HEK293 (cell line): Measurements from ENCODE around the gene SMARCB1.

Source experiments
- EGR2 ChIP-seq: fragments of 450-650 bp; formaldehyde crosslinking; IDR thresholded peaks from 2 replicates; pipeline ENCODE4 v1.5.1; 2016; ENCODE audit warnings: low read depth, missing biosample characterization, missing genetic modification characterization
- GLIS2 ChIP-seq: fragments of 450-650 bp; formaldehyde crosslinking; IDR thresholded peaks from 2 replicates; pipeline ENCODE4 v1.5.1; 2016; ENCODE audit warnings: missing biosample characterization, missing genetic modification characterization
- HIC1 ChIP-seq: fragments of 450-650 bp; formaldehyde crosslinking; IDR thresholded peaks from 2 replicates; pipeline ENCODE4 v1.5.1; 2016; ENCODE audit warnings: missing biosample characterization, missing genetic modification characterization
- HOXD13 ChIP-seq: sonication (generic); formaldehyde crosslinking; IDR thresholded peaks from 2 replicates; pipeline ENCODE4 v1.8.0; 2022; ENCODE audit warnings: missing genetic modification reagents, borderline replicate concordance
- KLF10 ChIP-seq: fragments of 450-650 bp; IDR thresholded peaks from 2 replicates; pipeline ENCODE4 v1.5.1; 2018; ENCODE audit warnings: missing biosample characterization, mild to moderate bottlenecking, missing genetic modification characterization
- KLF17 ChIP-seq: fragments of 450-650 bp; formaldehyde crosslinking; IDR thresholded peaks from 2 replicates; pipeline ENCODE4 v1.5.1; 2016; ENCODE audit warnings: missing biosample characterization, missing genetic modification characterization
- KLF7 ChIP-seq: fragments of 450-650 bp; formaldehyde crosslinking; IDR thresholded peaks from 2 replicates; pipeline ENCODE4 v1.5.1; 2016; ENCODE audit warnings: missing biosample characterization, missing genetic modification characterization, borderline replicate concordance
- OSR2 ChIP-seq: fragments of 450-650 bp; formaldehyde crosslinking; IDR thresholded peaks from 2 replicates; pipeline ENCODE4 v1.5.1; 2016; ENCODE audit warnings: missing biosample characterization, missing genetic modification characterization
- PATZ1 ChIP-seq: fragments of 450-650 bp; formaldehyde crosslinking; IDR thresholded peaks from 2 replicates; pipeline ENCODE4 v1.5.1; 2016; ENCODE audit warnings: missing biosample characterization, missing genetic modification characterization
- PRDM1 ChIP-seq: fragments of 450-650 bp; formaldehyde crosslinking; IDR thresholded peaks from 2 replicates; pipeline ENCODE4; 2016; ENCODE audit warnings: missing biosample characterization, missing genetic modification characterization
- SCRT2 ChIP-seq: fragments of 450-650 bp; formaldehyde crosslinking; IDR thresholded peaks from 2 replicates; pipeline ENCODE4 v1.5.1; 2016; ENCODE audit warnings: missing biosample characterization, missing genetic modification characterization
- SP2 ChIP-seq: fragments of 450-650 bp; formaldehyde crosslinking; IDR thresholded peaks from 2 replicates; pipeline ENCODE4 v1.5.1; 2016; ENCODE audit warnings: missing biosample characterization, missing genetic modification characterization
- SP3 ChIP-seq: fragments of 450-650 bp; formaldehyde crosslinking; IDR thresholded peaks from 2 replicates; pipeline ENCODE4 v1.5.1; 2016; ENCODE audit warnings: missing biosample characterization, missing genetic modification characterization
- ZBTB44 ChIP-seq: fragments of 450-650 bp; IDR thresholded peaks from 2 replicates; pipeline ENCODE4 v1.5.1; 2018; ENCODE audit warnings: missing biosample characterization, mild to moderate bottlenecking, missing genetic modification characterization
- ZBTB48 ChIP-seq: fragments of 450-650 bp; formaldehyde crosslinking; IDR thresholded peaks from 2 replicates; pipeline ENCODE4 v1.5.1; 2016; ENCODE audit warnings: missing biosample characterization, missing genetic modification characterization
- ZBTB6 ChIP-seq: fragments of 450-650 bp; formaldehyde crosslinking; IDR thresholded peaks from 2 replicates; pipeline ENCODE4 v1.5.1; 2017; ENCODE audit warnings: missing biosample characterization, missing genetic modification characterization
- ZBTB7A ChIP-seq: fragments of 450-650 bp; formaldehyde crosslinking; IDR thresholded peaks from 2 replicates; pipeline ENCODE4 v1.5.1; 2016; ENCODE audit warnings: low read depth, missing biosample characterization, missing genetic modification characterization
- ZBTB8A ChIP-seq: fragments of 450-650 bp; formaldehyde crosslinking; IDR thresholded peaks from 2 replicates; pipeline ENCODE4 v1.5.1; 2016; ENCODE audit warnings: missing biosample characterization, missing genetic modification characterization
- ZIC2 ChIP-seq: fragments of 450-650 bp; formaldehyde crosslinking; IDR thresholded peaks from 2 replicates; pipeline ENCODE4 v1.5.1; 2016; ENCODE audit warnings: missing biosample characterization, missing genetic modification characterization
- ZNF10 ChIP-seq: fragments of 450-650 bp; formaldehyde crosslinking; IDR thresholded peaks from 2 replicates; pipeline ENCODE4 v1.5.1; 2017; ENCODE audit warnings: missing biosample characterization, missing genetic modification characterization
- ZNF324 ChIP-seq: fragments of 450-650 bp; formaldehyde crosslinking; IDR thresholded peaks from 2 replicates; pipeline ENCODE4 v1.5.1; 2016; ENCODE audit warnings: missing biosample characterization, missing genetic modification characterization
- ZNF629 ChIP-seq: fragments of 450-650 bp; formaldehyde crosslinking; IDR thresholded peaks from 2 replicates; pipeline ENCODE4 v1.5.1; 2017; ENCODE audit warnings: missing biosample characterization, missing genetic modification characterization
- ZNF664 ChIP-seq: fragments of 450-650 bp; formaldehyde crosslinking; IDR thresholded peaks from 2 replicates; pipeline ENCODE4 v1.5.1; 2016; ENCODE audit warnings: missing biosample characterization, missing genetic modification characterization
- ZNF701 ChIP-seq: fragments of 450-650 bp; formaldehyde crosslinking; IDR thresholded peaks from 2 replicates; pipeline ENCODE4 v1.5.1; 2016; ENCODE audit warnings: missing biosample characterization, missing genetic modification characterization
- ZNF76 ChIP-seq: fragments of 450-650 bp; formaldehyde crosslinking; IDR thresholded peaks from 2 replicates; pipeline ENCODE4; 2016; ENCODE audit warnings: low read depth, missing biosample characterization, missing genetic modification characterization, borderline replicate concordance
- ZSCAN18 ChIP-seq: fragments of 450-650 bp; formaldehyde crosslinking; IDR thresholded peaks from 2 replicates; pipeline ENCODE4 v1.5.1; 2016; ENCODE audit warnings: missing biosample characterization, missing genetic modification characterization
- ZSCAN23 ChIP-seq: fragments of 450-650 bp; formaldehyde crosslinking; IDR thresholded peaks from 2 replicates; pipeline ENCODE4 v1.5.1; 2016; ENCODE audit warnings: missing biosample characterization, missing genetic modification characterization
- ZSCAN5A ChIP-seq: fragments of 450-650 bp; formaldehyde crosslinking; IDR thresholded peaks from 2 replicates; pipeline ENCODE4 v1.5.1; 2016; ENCODE audit warnings: missing biosample characterization, missing genetic modification characterization
- ZXDB ChIP-seq: fragments of 450-650 bp; formaldehyde crosslinking; IDR thresholded peaks from 2 replicates; pipeline ENCODE4 v1.5.1; 2016; ENCODE audit warnings: missing biosample characterization, missing genetic modification characterization

SMARCB1 gene

GRCh38 chr22:23750714-23751440 is 35.9 kb upstream of the SMARCB1 start, which contains the start of gene ZNF70 (continued):
- TF ChIP-seq ZBTB8A (tag by site-specific recombination), result no peak
- no peak for TF ChIP-seq PRDM1 (tag by site-specific recombination)
- no peak for TF ChIP-seq ZNF701 (tag by site-specific recombination)
- TF ChIP-seq ZNF629 (tag by site-specific recombination), result peak; percentile 44
- TF ChIP-seq PATZ1 (tag by site-specific recombination), result peak; percentile 15; the same call in 1 of the 2 replicates
- TF ChIP-seq SCRT2, result peak; percentile 58
- TF ChIP-seq ZSCAN18 (tag by site-specific recombination), result no peak
- no peak for TF ChIP-seq ZIC2 (tag by site-specific recombination)
- no peak for TF ChIP-seq ZNF10
- 0 out of 2 replicates have a peak, but pooled peaks have one; percentile 22 for TF ChIP-seq KLF7 (tag by site-specific recombination)
- peak; percentile 37; the same call in 1 of the 2 replicates for TF ChIP-seq KLF17 (tag by site-specific recombination)
- TF ChIP-seq HOXD13 (CRISPR knock-in tag), result no peak
- 0 out of 2 replicates have a peak, but pooled peaks have one; percentile 21 for TF ChIP-seq ZBTB7A (tag by site-specific recombination)
- peak; percentile 50; the same call in 1 of the 2 replicates for TF ChIP-seq SP3 (tag by site-specific recombination)
- peak; percentile 13; the same call in 1 of the 2 replicates for TF ChIP-seq ZBTB44 (tag by site-specific recombination)
- no peak for TF ChIP-seq OSR2
- peak; percentile 64; the same call in 1 of the 2 replicates for TF ChIP-seq ZXDB (tag by site-specific recombination)
- peak; percentile 79; the same call in 1 of the 2 replicates for TF ChIP-seq ZSCAN5A (tag by site-specific recombination)
- TF ChIP-seq ZSCAN23 (tag by site-specific recombination), result no peak
- TF ChIP-seq GLIS2 (tag by site-specific recombination), result peak; percentile 54
- TF ChIP-seq ZNF324 (tag by site-specific recombination), result no peak
- peak; percentile 11; the same call in 1 of the 2 replicates for TF ChIP-seq HIC1 (tag by site-specific recombination)
- TF ChIP-seq ZBTB6 (tag by site-specific recombination), result no peak
- no peak for TF ChIP-seq ZNF664 (tag by site-specific recombination)
- TF ChIP-seq ZNF76 (tag by site-specific recombination), result peak; percentile 20; the same call in 1 of the 2 replicates
- TF ChIP-seq KLF10 (tag by site-specific recombination), result peak; percentile 42; the same call in 1 of the 2 replicates
- peak; percentile 51; the same call in 1 of the 2 replicates for TF ChIP-seq ZBTB48 (tag by site-specific recombination)
- peak; percentile 30 for TF ChIP-seq SP2 (tag by site-specific recombination)
- no peak for TF ChIP-seq EGR2
